ENCODE data around the gene DUSP8.

Gene DUSP8

DNA sequence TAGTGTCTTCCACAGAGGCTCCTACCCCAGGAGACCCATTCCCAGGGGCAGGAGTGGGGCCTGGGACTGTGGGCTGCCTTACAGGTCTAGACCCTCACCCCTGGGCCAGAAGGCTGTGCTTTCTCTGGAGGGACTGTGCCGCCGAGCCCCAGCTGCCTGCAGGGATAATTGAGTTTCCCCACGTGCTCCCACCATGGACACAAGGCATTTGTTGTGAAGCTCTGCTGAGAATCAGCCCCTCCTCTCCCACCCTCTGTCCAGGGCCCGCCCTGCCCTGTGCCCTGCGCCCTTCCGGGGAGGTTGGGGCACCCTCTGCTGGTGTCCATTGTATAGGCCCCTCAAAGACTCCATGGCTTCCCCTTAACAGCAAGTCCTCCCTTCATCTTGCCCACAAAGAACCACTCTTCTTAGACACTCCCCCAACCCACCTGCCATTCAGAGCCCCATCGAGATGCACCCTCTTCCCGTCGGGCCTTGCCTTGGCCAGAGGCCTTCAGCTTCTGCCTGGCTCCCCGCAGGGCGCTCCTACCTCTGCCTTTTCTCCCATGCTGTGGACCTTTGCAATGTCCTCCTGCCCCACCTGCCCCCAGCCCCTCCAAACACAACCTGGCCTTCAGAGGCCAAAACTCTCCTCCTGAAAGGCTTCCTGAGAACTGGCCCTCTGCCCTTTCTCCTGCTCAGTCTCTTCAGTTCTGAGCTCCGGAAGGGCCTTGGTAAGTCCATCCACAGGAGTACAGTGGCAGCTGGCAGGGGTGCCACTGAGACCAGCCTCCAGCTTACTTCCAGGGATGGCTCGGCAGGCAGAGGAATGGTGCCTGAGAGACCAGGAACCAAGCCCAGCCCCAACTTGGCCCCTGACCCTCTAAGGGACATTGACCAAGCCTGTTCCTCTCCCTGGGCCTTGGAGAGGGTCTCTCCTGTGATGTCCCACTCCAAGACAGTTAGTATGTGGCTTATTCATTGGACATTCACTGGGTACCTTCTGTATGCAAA, 22.4 kb downstream of the DUSP8 start:
- DNase-seq = no peak

- DNase-seq = peak in 1 of 2 experiments; percentile 42
Measured at GRCh38 chr11:1548221-1549070, 23.6 kb downstream of the DUSP8 start.

DNA sequence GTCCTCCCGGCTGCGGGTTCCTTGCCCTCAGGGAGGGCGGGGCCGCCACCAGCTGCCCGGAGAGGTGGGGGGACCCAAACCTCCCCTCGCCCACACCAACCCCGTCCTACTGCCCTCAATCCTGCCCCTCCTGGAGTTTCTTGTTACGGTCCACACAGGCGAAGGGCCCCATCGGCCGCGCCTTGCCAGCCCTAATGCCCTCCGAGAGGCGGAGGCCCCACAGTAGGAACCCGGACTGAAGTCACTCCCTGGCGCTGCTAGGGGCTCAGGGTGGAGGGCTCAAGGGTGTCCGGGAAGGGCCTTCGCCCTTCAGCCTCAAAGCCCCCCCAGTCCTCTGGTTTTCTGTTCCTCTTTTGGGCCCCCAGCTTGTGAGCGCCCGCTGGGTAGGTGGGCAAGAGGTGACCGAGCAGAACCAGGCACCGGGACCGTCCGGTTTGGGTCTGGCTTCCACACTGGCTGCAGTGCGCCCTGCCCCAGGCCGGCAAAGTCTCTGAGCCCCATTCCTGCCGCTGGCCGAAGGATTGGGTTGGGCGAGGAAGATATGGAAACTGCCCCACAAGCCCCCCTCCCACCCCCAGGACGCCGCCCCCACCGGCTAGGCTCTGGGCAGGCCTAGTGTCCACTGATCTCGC, 24.5 kb downstream of the DUSP8 start:
- DNase-seq = no peak

DNA sequence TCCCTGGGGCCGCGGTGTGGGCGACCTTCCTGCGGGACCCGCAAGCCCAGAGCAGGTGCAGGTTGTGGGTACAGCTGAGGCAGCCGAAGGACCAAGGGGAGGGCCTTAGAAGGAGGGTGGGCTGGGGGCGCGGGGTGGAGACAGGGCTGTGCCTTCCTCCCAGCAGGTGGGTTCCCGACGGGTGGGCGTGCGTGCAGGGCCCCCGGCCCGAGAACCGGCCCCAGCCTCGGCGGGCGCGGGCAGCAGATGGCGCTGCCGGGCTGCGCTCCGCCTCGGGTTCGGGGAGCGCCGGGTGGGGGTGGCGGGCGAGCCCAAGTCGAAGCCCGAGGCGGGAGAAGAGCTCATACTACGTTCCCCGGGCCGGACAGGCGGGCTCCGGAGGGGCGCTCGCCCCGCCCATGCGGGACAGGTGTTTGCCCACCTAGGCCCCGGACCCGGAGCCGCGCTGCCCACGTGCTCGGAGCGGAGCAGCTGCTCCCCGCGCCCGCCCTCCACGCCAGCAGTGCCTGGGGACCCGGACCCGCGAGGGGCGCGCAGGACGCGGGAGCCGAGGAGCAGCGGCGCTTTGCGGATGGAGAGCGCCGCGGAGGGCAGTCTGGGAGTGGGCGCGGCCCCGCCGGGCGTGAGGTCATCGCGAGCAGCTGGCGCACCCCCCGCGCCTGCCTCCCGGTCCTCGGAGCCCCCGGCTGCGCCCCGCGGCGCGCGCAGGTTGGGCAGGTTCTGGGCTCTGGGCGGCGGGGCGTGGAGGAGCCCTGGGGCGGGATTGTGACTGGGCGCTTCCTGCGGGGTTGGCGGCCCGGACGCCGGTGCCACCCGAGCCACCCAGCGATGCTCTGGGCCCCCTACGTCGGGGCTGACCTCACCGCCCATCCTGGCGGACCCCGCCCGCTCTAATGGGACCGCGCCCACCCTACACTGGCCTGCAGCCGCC, 25.3 kb downstream of the DUSP8 start:
- peak; percentile 64 to 67 for DNase-seq

DNA sequence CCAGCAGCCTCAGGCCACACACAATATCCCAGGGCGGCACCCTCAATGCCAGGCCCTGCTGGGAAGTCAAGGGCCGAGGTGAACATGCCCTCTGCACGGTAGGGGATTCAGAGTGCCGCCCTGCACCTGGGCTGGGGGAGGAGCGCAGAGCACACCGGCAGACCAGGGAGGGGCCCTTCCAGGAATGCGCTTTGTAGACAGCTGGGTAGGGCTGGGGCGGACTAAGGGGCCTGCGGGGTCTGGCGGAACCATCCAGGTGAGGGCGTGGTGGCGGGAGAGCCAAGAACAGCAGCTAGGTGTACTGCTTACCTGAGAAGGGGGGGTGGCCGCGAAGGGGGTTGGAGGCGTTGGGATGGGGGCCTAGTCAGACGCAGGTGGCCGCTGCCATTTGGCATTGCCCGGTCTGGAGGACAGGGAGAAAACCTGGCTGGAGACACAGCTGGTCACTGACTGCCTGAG, 26.0 kb downstream of the DUSP8 start:
- DNase-seq = no peak

- DNase-seq = no peak
Measured at GRCh38 chr11:1545432-1545831, 26.6 kb downstream of the DUSP8 start.

DNA sequence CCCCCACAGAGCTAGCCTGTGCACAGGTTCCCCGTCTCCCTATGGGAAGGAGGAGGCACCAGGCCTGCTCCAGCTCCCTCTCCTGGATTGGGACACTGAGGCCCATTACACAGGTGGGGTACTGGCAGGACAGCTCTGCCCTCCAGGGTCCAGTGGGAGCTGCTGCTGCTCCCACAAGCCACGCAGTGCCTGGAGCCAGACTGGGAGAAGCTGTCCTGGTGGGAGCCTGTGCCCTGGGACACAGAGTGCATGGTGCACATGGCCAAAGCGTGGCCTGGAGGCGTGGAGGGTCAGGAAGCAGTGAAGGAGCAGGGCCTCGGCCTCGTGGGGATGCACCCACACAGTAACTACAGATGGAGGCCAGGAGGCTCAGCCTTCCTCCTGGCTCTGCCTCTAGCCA, 27.5 kb downstream of the DUSP8 start:
- no peak for DNase-seq

- DNase-seq = no peak
Measured at GRCh38 chr11:1543606-1544263, 28.3 kb downstream of the DUSP8 start.

- DNase-seq = no peak
Measured at GRCh38 chr11:1542267-1542666, 29.8 kb downstream of the DUSP8 start.

DNA sequence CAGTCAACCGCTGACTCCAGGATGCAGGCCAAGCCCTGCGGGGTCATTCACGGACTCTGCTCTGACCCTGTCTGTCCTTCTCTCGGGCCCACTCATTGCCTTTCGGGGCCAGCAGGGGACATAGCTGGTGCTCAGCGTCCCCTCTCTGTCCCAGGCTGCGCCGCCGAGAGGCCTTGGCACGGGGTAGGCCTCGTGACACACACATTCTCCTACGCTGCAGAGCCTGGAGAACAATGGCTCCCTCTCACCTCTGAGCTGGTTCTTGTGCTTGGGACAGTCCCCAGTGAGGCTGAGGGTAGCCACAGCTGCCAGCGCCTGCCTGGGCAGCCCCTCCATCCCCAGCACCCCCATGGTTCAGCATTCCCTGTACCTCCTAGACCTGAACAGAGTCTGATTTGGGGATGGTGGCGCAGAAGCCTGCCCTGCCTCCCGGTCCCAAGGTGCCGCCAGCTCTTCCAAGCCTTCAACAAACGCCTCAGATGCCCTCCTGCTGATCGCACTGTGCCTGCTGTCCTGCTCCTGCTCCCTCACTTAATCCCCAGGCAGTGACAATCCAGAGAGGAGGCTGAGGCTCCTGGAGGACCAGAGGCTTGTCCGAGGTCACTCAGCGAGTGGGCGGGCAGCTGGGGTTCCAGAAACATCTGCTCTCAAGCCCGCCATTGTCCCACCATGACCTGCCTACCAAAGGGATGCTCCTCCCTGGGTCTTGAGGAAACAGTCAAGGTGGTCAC, 30.4 kb downstream of the DUSP8 start:
- DNase-seq = no peak

DNA sequence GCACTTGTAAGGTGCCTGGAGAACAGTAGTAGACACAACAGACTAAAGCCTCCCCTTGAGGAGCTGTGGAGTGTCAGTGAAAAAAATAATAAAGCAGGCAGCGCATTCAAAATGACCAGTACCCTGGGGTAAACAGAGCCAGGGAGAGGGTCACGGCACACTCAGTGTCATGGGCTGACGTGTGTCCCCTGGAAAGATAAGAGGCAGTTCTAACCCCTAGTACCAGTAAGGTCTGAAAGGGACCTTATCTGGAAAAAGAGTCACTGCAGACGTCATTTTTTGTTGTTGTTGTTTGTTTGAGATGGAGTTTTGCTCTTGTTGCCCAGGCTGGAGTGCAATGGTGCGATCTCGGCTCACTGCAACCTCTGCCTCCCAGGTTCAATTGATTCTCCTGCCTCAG, 32.0 kb downstream of the DUSP8 start:
- DNase-seq = no peak

GRCh38 chr11:1538153-1538552, 33.9 kb downstream of the DUSP8 start:
- DNase-seq = no peak

- no peak for DNase-seq
Measured at GRCh38 chr11:1536065-1536843, 35.8 kb downstream of the DUSP8 start.

GRCh38 chr11:1534682-1535081, 37.4 kb downstream of the DUSP8 start:
- DNase-seq = no peak

DNA sequence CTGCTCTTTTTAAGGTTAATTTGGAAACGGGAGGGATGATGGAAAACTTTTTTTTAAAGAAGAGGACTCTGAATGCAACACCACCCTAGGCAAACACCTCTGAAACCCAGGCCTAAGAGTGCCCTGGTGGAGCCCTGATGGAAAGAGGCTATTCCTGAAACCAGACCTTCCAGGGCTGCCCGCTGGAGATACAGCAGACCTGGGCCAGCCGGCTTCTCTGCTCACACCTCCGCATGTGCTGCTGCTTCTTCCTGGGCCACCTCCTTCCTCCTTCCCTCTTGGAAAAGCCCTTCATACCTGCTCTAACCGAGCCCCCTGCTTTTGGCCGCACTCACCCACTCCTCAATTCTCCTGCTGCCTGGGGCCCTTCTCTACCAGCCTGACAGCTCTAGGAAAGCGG, 37.9 kb downstream of the DUSP8 start:
- DNase-seq = no peak

GRCh38 chr11:1533342-1533725, 38.7 kb downstream of the DUSP8 start:
- DNase-seq = no peak

DNA sequence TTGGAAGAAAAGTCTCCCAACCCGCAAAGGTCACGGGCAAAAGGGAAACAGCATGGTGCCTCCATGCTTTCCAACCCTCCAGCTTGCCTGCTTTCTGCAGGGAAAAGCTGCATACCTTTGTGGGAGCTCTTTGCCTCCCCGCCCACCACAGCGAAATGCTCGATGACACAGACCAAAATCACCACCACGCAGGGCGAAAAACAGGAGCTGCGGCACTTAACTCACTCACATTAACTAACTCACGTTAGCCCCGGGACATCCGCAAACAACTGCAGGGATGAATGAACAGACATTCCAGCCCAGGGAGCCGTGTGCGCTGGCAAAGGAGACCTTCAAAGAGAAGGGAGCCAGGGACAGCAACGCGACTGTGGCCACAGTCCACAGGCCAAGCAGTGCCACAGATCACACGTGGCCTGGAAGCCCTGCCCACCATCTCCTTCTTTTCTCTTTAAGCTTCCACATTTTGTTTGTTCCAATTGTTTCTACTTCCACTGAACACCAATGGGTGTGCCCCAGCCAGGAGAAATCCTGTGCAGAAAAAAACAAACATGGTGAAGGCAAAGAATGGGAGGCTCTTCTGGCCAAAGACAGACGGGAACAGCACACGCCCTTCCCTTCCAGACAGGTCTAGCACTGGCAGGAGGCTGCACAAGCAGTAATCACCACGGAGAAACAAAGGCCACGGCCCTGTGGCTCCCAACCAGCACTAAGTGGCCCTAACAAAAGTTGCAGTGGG, 39.3 kb downstream of the DUSP8 start:
- DNase-seq = no peak

DNA sequence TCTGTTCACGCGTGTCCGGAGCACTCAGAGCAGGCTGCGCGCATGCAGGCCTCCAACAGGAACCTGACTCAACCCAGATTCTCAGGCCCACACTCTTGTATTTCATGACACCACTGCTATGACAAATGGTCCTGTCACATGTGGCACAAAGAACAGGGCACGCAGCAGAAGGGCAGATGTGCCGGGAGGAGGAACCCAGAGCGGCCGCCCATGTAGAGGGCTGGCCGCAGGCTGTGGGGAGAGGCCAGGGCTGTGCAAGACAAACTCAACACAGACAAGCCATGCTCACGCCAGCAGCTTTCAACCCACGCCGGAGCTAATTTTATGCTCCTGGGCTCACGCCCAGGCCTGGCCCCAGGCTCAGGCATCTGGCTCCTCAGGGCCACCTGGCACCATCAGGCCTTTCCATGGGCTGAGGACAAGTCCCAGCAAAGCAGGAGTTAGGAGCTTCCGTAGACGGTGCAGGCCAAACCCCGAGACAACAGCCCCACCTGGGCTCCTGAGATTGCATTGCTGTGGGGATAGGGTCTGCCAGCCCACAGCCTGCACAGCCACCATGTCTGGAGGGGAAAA, 40.0 kb downstream of the DUSP8 start:
- no peak for DNase-seq
